ENCODE results near the gene SPATS2L. TPM values are rescaled to one million over a fixed set of nuclear protein-coding genes. Genes with fewer than 3 reads are reported as not detected.

Gene SPATS2L
- total and polyA plus RNA-seq, 2 experiments from 2014 or later, result 118 to 154 TPM

GRCh38 chr2:200266406-200266805 is 40.1 kb upstream of the SPATS2L start:
- Mint-ChIP-seq H3K36me3 (ENCODE audit: low read depth) (peaks cover 8% of the 10 kb centered on the region), H3K9me3 (peaks cover 15% of the 10 kb centered on the region; the same call in 2 of the 3 replicates)
- no peak for DNase-seq (ENCODE audit: low spot score)

More at GRCh38 chr2:200266406-200266805, 40.1 kb upstream of the SPATS2L start:
- no peaks in the 10 kb centered on the region for H3K36me3 ChIP-seq (ENCODE audit: insufficient read depth)
- H3K4me3 Mint-ChIP-seq, result no peak overlapping the region
- H3K4me3 ChIP-seq, result no peak overlapping the region
- TF ChIP-seq STAT1 (IDR thresholded peaks at IDR 0.05; ENCODE audit: unreplicated experiment), result no peak
- no peak for TF ChIP-seq CREB1 (CRISPR knock-in tag; IDR thresholded peaks at IDR 0.05; ENCODE audit: low read depth)
- TF ChIP-seq EZH2phosphoT487 (IDR thresholded peaks at IDR 0.05; ENCODE audit: unreplicated experiment), result no peak
- no peak for TF ChIP-seq POLR2AphosphoS5 (IDR thresholded peaks at IDR 0.05; ENCODE audit: low read depth)
- TF ChIP-seq, protein P1, sequence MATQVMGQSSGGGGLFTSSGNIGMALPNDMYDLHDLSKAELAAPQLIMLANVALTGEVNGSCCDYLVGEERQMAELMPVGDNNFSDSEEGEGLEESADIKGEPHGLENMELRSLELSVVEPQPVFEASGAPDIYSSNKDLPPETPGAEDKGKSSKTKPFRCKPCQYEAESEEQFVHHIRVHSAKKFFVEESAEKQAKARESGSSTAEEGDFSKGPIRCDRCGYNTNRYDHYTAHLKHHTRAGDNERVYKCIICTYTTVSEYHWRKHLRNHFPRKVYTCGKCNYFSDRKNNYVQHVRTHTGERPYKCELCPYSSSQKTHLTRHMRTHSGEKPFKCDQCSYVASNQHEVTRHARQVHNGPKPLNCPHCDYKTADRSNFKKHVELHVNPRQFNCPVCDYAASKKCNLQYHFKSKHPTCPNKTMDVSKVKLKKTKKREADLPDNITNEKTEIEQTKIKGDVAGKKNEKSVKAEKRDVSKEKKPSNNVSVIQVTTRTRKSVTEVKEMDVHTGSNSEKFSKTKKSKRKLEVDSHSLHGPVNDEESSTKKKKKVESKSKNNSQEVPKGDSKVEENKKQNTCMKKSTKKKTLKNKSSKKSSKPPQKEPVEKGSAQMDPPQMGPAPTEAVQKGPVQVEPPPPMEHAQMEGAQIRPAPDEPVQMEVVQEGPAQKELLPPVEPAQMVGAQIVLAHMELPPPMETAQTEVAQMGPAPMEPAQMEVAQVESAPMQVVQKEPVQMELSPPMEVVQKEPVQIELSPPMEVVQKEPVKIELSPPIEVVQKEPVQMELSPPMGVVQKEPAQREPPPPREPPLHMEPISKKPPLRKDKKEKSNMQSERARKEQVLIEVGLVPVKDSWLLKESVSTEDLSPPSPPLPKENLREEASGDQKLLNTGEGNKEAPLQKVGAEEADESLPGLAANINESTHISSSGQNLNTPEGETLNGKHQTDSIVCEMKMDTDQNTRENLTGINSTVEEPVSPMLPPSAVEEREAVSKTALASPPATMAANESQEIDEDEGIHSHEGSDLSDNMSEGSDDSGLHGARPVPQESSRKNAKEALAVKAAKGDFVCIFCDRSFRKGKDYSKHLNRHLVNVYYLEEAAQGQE (IDR thresholded peaks at IDR 0.05; ENCODE audit: unreplicated experiment), result no peak
- TF ChIP-seq EZH2 (IDR thresholded peaks at IDR 0.05; ENCODE audit: low read depth, unreplicated experiment), result no peak
- TF ChIP-seq ZNF462 (CRISPR knock-in tag; IDR thresholded peaks at IDR 0.05), result no peak
- no peak for TF ChIP-seq ZNF331 (CRISPR knock-in tag; IDR thresholded peaks at IDR 0.05; ENCODE audit: low read depth)
- TF ChIP-seq ZNF114 (CRISPR knock-in tag; IDR thresholded peaks at IDR 0.05), result no peak
- no peak for TF ChIP-seq NANOG (IDR thresholded peaks at IDR 0.05; ENCODE audit: borderline replicate concordance)
- TF ChIP-seq, protein P2, sequence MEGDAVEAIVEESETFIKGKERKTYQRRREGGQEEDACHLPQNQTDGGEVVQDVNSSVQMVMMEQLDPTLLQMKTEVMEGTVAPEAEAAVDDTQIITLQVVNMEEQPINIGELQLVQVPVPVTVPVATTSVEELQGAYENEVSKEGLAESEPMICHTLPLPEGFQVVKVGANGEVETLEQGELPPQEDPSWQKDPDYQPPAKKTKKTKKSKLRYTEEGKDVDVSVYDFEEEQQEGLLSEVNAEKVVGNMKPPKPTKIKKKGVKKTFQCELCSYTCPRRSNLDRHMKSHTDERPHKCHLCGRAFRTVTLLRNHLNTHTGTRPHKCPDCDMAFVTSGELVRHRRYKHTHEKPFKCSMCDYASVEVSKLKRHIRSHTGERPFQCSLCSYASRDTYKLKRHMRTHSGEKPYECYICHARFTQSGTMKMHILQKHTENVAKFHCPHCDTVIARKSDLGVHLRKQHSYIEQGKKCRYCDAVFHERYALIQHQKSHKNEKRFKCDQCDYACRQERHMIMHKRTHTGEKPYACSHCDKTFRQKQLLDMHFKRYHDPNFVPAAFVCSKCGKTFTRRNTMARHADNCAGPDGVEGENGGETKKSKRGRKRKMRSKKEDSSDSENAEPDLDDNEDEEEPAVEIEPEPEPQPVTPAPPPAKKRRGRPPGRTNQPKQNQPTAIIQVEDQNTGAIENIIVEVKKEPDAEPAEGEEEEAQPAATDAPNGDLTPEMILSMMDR (conservative IDR thresholded peaks at IDR 0.05; ENCODE audit: low read depth in 2 of 2), result no peak
- TF ChIP-seq JUNB (IDR thresholded peaks at IDR 0.05; ENCODE audit: unreplicated experiment), result no peak
- TF ChIP-seq ETS1 (IDR thresholded peaks at IDR 0.05), result no peak
- peaks cover 5% of the 10 kb centered on the region for H3K27me3 Mint-ChIP-seq (ENCODE audit: insufficient read depth, low read depth, poor library complexity)
- H3K4me1 ChIP-seq (ENCODE audit: insufficient read depth), result no peaks in the 10 kb centered on the region
- H3K4me1 Mint-ChIP-seq, result peaks cover 8% of the 10 kb centered on the region; the same call in 1 of the 3 replicates
- peaks cover 33% of the 10 kb centered on the region; the same call in 1 of the 2 replicates for H3K9me2 ChIP-seq (ENCODE audit: insufficient read depth)
- H4K20me1 ChIP-seq (replicated peaks; ENCODE audit: insufficient read depth), result no peaks in the 10 kb centered on the region
- no peak for ATAC-seq
- H3K79me2 ChIP-seq (replicated peaks; ENCODE audit: insufficient read depth), result no peaks in the 10 kb centered on the region
- peak overlapping the region; percentile 69 for H2AFZ ChIP-seq
- no peaks in the 10 kb centered on the region for H3F3A ChIP-seq (replicated peaks; ENCODE audit: low read depth)
- H3K27me3 ChIP-seq (ENCODE audit: insufficient read depth), result no peaks in the 10 kb centered on the region
- H3K27ac ChIP-seq (ENCODE audit: low read depth), result no peak overlapping the region
- no peak overlapping the region for H3K4me2 ChIP-seq
- H3K27ac Mint-ChIP-seq, result no peak overlapping the region

All from GM23338 (cell line).